WTC11 (cell line): ENCODE data around the gene CCDC77. TPM values are rescaled to one million over a fixed set of nuclear protein-coding genes. Genes with fewer than 3 reads are reported as not detected.

Experiments
- ATAC-seq: fragments of 200-7000 bp; cut with Tn5 transposase; 2 replicates; pipeline ENCODE4 v1.10.0; 2021; ENCODE audit warnings: mild to moderate bottlenecking, moderate library complexity
- CTCF ChIA-PET: fragments of 300-600 bp; sonication (Branson Sonifier 250); formaldehyde crosslinking; loops from one replicate; lab custom pipeline; 2021; ENCODE audit warnings: antibody characterized with exemption; lab: Charles Lee
- POLR2A ChIA-PET: fragments of 350-600 bp; sonication (Branson Sonifier 250); formaldehyde crosslinking; loops from one replicate; lab custom pipeline; 2021; ENCODE audit warnings: antibody characterized with exemption; lab: Charles Lee
- DNase-seq: peaks from one replicate; pipeline ENCODE4 v3.0.0; 2021; ENCODE audit warnings: low spot score
- H3K27ac Mint-ChIP-seq: 2 replicates; pipeline ENCODE4 v1.8.0; 2021; ENCODE audit warnings: mixed read lengths
- H3K27me3 Mint-ChIP-seq: 2 replicates; pipeline ENCODE4 v1.8.0; 2021; ENCODE audit warnings: low read depth, mild to moderate bottlenecking, moderate library complexity, mixed read lengths
- H3K36me3 Mint-ChIP-seq: 2 replicates; pipeline ENCODE4 v1.8.0; 2021; ENCODE audit warnings: mixed read lengths
- H3K4me1 Mint-ChIP-seq: 2 replicates; pipeline ENCODE4 v1.8.0; 2022; ENCODE audit warnings: mixed read lengths
- H3K4me3 Mint-ChIP-seq: 2 replicates; pipeline ENCODE4 v1.8.0; 2021; ENCODE audit warnings: mild to moderate bottlenecking, moderate library complexity, mixed read lengths
- H3K9me3 Mint-ChIP-seq: 2 replicates; pipeline ENCODE4 v1.8.0; 2021; ENCODE audit warnings: mixed read lengths
- AFF4 ChIP-seq: sonication (generic); formaldehyde crosslinking; IDR thresholded peaks from 2 replicates; pipeline ENCODE4 v1.8.1; 2023; ENCODE audit warnings: mild to moderate bottlenecking, missing genetic modification reagents, borderline replicate concordance
- ARID4B ChIP-seq: sonication (generic); formaldehyde crosslinking; IDR thresholded peaks from 2 replicates; pipeline ENCODE4 v1.8.0; 2023; ENCODE audit warnings: missing genetic modification reagents, mild to moderate bottlenecking, borderline replicate concordance
- CDX4 ChIP-seq: fragments of 250-450 bp; sonication (Bioruptor Pico); IDR thresholded peaks from 2 replicates; pipeline ENCODE4 v1.9.0; 2021; ENCODE audit warnings: moderate library complexity, mild to moderate bottlenecking, inconsistent platforms, borderline replicate concordance
- FOXP1 ChIP-seq: sonication (generic); formaldehyde crosslinking; IDR thresholded peaks from 2 replicates; pipeline ENCODE4 v1.8.0; 2022; ENCODE audit warnings: missing genetic modification reagents, mild to moderate bottlenecking, moderate library complexity, borderline replicate concordance
- GTF2I ChIP-seq: fragments of 250-450 bp; sonication (Bioruptor Pico); conservative IDR thresholded peaks from 2 replicates; pipeline ENCODE4 v1.4.0; 2021; ENCODE audit warnings: mild to moderate bottlenecking
- IRF1 ChIP-seq: sonication (generic); formaldehyde crosslinking; IDR thresholded peaks from 2 replicates; pipeline ENCODE4 v1.8.0; 2023; ENCODE audit warnings: missing genetic modification reagents
- KAT7 ChIP-seq: sonication (generic); formaldehyde crosslinking; IDR thresholded peaks from 2 replicates; pipeline ENCODE4 v1.8.1; 2023; ENCODE audit warnings: missing genetic modification reagents, mild to moderate bottlenecking, borderline replicate concordance
- MLX ChIP-seq: sonication (generic); formaldehyde crosslinking; IDR thresholded peaks from 2 replicates; pipeline ENCODE4 v1.8.1; 2023; ENCODE audit warnings: mild to moderate bottlenecking, missing genetic modification reagents, moderate library complexity
- NFATC4 ChIP-seq: fragments of 250-450 bp; sonication (Bioruptor Pico); IDR thresholded peaks from 2 replicates; pipeline ENCODE4 v1.9.0; 2021; ENCODE audit warnings: mild to moderate bottlenecking
- PREB ChIP-seq: sonication (generic); formaldehyde crosslinking; IDR thresholded peaks from 2 replicates; pipeline ENCODE4 v1.8.1; 2022; ENCODE audit warnings: mild to moderate bottlenecking, missing genetic modification reagents, moderate library complexity, borderline replicate concordance
- TCF7 ChIP-seq: sonication (generic); formaldehyde crosslinking; IDR thresholded peaks from 2 replicates; pipeline ENCODE4 v1.8.0; 2022; ENCODE audit warnings: mild to moderate bottlenecking, low read depth, missing genetic modification reagents, moderate library complexity
- ZNF232 ChIP-seq: sonication (generic); formaldehyde crosslinking; IDR thresholded peaks from 2 replicates; pipeline ENCODE4 v1.8.0; 2022; ENCODE audit warnings: mild to moderate bottlenecking, missing genetic modification reagents
- ZNF425 ChIP-seq: fragments of 250-450 bp; sonication (Bioruptor Pico); conservative IDR thresholded peaks from 2 replicates; pipeline ENCODE4 v1.9.0; 2021; ENCODE audit warnings: mild to moderate bottlenecking
- ZNF671 ChIP-seq: fragments of 250-450 bp; sonication (Bioruptor Pico); IDR thresholded peaks from 2 replicates; pipeline ENCODE4 v1.8.0; 2021; ENCODE audit warnings: mild to moderate bottlenecking
- total RNA-seq: library from RNA; stranded (reverse); gene quantifications from 3 replicates; pipeline ENCODE4 v1.2.3, GENCODE V29; 2021
- TF ChIP-seq, protein P1 (sequence below): fragments of 250-450 bp; sonication (Bioruptor Pico); IDR thresholded peaks from 2 replicates; pipeline ENCODE4 v1.9.0; 2021; ENCODE audit warnings: mild to moderate bottlenecking

Gene CCDC77
- total RNA-seq, 1 experiment from 2014 or later = 24.2 TPM

DNA sequence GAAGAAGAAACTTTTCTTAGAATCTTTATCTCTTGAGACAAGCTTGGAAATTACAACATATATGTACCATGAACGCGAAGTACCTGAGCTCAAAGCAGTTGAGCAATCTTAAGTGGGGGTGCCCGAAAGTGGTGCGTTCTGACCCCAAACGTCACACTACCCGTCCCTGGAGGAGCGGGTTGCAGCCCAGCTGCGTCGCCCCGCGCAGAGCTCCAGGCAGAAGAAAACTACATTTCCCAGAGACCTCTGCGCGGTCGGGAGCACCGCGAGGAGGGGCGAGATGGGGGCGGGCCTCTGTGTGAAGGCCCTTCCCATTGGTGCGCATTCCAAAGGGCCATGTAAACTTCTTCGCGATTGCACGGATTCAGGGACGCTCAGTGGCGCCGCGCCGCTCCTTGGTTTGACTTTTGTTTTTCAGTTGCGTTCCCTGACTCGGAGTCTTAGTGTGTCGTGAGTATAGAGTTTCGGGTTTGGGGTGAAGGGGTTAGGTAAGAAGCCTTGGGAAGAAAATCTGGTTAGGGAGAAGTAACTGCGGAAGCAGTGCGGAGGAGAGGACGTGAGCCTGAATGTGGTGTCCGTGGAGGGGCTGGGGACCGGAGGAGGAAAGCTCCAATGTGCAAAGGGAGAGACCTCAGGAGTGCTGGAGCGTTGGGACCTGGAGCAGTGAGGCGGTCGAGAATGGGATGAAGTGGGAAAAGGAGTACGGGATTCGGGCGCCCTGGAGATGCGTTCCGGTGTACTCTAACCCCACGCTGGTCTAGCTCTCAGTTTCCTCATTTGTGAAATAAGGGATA is at the start of gene CCDC77 (continued):
- TF ChIP-seq MLX (CRISPR knock-in tag) (no peak), GTF2I (CRISPR knock-in tag) (no peak), AFF4 (no peak; the same call in 1 of the 2 replicates)

DNA sequence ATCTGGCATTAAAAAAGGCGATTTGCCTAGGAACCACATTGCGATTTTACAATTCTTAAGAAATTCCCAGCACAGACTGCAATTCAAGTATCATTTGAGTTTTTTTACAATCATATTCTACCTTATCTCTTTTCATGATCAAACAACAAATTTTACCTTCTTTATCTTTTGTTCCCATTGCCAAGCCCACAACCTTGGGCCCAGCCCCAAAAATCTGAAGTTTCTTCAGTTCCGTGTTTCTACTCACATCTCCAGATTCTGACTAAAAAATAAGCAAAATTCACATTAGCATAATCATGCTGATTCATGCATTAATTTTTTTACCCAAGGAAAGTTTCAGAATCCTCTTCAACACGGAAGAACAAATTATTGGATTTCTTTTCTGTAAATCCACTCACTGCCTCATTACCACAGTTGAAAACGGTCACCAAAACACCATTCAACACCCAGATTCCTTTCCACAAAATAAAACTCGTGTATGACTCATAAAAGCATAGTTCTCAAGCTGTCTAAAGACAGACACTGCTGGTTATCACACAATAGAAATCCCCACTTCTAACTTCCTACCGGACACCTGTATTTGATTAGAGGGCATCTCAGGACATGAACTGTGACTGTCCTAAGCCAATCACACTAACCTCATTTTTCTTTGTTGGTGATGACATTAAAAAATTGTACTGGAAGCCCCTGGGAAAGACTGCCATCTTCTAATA is 45.0 kb upstream of the CCDC77 start:
- CTCF ChIA-PET = no interaction called here
- Mint-ChIP-seq H3K4me1 (no peaks in the 10 kb centered on the region), H3K27ac (no peak overlapping the region; the same call in 1 of the 2 replicates), H3K36me3 (peaks cover 70% of the 10 kb centered on the region), H3K27me3 (no peaks in the 10 kb centered on the region), H3K9me3 (peaks cover 17% of the 10 kb centered on the region), H3K4me3 (no peak overlapping the region)
- no peak for TF ChIP-seq NFATC4 (CRISPR knock-in tag)
- TF ChIP-seq ARID4B = no peak
- TF ChIP-seq TCF7 = no peak
- no peak for TF ChIP-seq CDX4 (CRISPR knock-in tag)
- no peak for TF ChIP-seq KAT7 (CRISPR knock-in tag)
- TF ChIP-seq ZNF671 (CRISPR knock-in tag) = no peak
- TF ChIP-seq PREB (CRISPR knock-in tag) = no peak
- no peak for TF ChIP-seq FOXP1 (CRISPR knock-in tag)
- TF ChIP-seq, protein P1, sequence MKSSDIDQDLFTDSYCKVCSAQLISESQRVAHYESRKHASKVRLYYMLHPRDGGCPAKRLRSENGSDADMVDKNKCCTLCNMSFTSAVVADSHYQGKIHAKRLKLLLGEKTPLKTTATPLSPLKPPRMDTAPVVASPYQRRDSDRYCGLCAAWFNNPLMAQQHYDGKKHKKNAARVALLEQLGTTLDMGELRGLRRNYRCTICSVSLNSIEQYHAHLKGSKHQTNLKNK = no peak
- no peak for TF ChIP-seq ZNF232 (CRISPR knock-in tag)
- TF ChIP-seq ZNF425 (CRISPR knock-in tag) = no peak
- no peak for TF ChIP-seq IRF1
- no peak for ATAC-seq
- POLR2A ChIA-PET = no interaction called here
- DNase-seq = no peak
